K562 (cell line): ENCODE measurements around the gene ATP12A. TPM values are rescaled to one million over a fixed set of nuclear protein-coding genes. Genes with fewer than 3 reads are reported as not detected.

ENCODE experiments used
- ATAC-seq: fragments of 200-7000 bp; cut with Tn5 transposase; 3 replicates; pipeline ENCODE4 v1.9.1; 2020; ENCODE audit warnings: moderate library complexity
- BruUV-seq: library from RNA; stranded (reverse); fragments of 400-500 nt; replicated peaks from 2 replicates; lab custom pipeline; 2021; lab: Mats Ljungman, UMichigan
- CTCF ChIA-PET: fragments of 300-600 bp; formaldehyde crosslinking; extraction: SDS; loops from one replicate; lab custom pipeline; 2021; ENCODE audit warnings: low intra/inter-chr PET ratio; lab: Yijun Ruan, JAX
- POLR2A ChIA-PET: fragments of 300-600, 350-650 bp; sonication (Branson Sonifier 250); formaldehyde crosslinking; extraction: SDS; loops from one replicate; lab custom pipeline; 2021; ENCODE audit warnings: antibody characterized with exemption, inconsistent platforms; lab: Yijun Ruan, JAX
- DNase-seq, 4 experiments: peaks; one replicate each; pipeline versions ENCODE4 v3.0.0 to v3.0.0-alpha.2; 2011 to 2018; ENCODE audit warnings: low spot score in 3 of 4, mixed read lengths in 3 of 4; ENCODE audit errors: extremely low read depth in 1 of 4
- FAIRE-seq: peaks from 2 replicates; lab custom pipeline; 2011; peaks lifted over from hg19 to GRCh38; lab: Jason Lieb, UNC
- H2AFZ ChIP-seq: 2 replicates; pipeline ENCODE4 v1.6.0; 2011; ENCODE audit warnings: low read depth, low read length, control low read depth, inconsistent platforms
- H3K27ac ChIP-seq: fragments of 200-600 bp; 3 replicates; pipeline ENCODE4 v1.8.0; 2011; ENCODE audit warnings: low read depth, mild to moderate bottlenecking, control low read depth, inconsistent platforms, low read length, moderate library complexity, mixed read lengths; ENCODE audit errors: extremely low read depth
- H3K27me3 ChIP-seq, 2 experiments: fragments of 300-600 bp in 1 of 2; 2 replicates in 1 of 2; 3 replicates in 1 of 2; pipeline versions ENCODE4 v1.6.0 to v1.8.0; 2011; ENCODE audit warnings: inconsistent platforms in 2 of 2, low read length in 2 of 2, mild to moderate bottlenecking in 1 of 2, mixed read lengths in 1 of 2, moderate library complexity in 1 of 2; ENCODE audit not compliant: control insufficient read depth in 2 of 2, insufficient read depth in 2 of 2
- H3K36me3 ChIP-seq: fragments of 300-600 bp; 3 replicates; pipeline ENCODE4 v1.8.0; 2011; ENCODE audit warnings: mild to moderate bottlenecking, low read length, inconsistent platforms; ENCODE audit not compliant: control insufficient read depth, insufficient read depth
- H3K4me1 ChIP-seq, 2 experiments: fragments of 200-600 bp in 1 of 2; replicated peaks in 1 of 2; 2 replicates in 1 of 2; 3 replicates in 1 of 2; pipeline versions ENCODE4 v1.5.1 to v1.8.0; 2011; ENCODE audit warnings: inconsistent platforms in 2 of 2, low read length in 2 of 2, mild to moderate bottlenecking in 1 of 2, mixed read lengths in 1 of 2, moderate library complexity in 1 of 2; ENCODE audit not compliant: control insufficient read depth in 2 of 2, insufficient read depth in 2 of 2
- H3K4me2 ChIP-seq: 2 replicates; pipeline ENCODE4 v1.6.1; 2011; ENCODE audit warnings: low read length, control low read depth, inconsistent platforms, mixed read lengths; ENCODE audit not compliant: insufficient read depth
- H3K4me3 ChIP-seq: fragments of 200-600 bp; sonication (generic), shearing (Covaris generic); 2 replicates; pipeline ENCODE4 v1.5.1; 2016; ENCODE audit warnings: control low read depth, inconsistent platforms
- H3K79me2 ChIP-seq: fragments of 200-600 bp; 3 replicates; pipeline ENCODE4 v1.8.0; 2011; ENCODE audit warnings: low read length, inconsistent platforms; ENCODE audit not compliant: control insufficient read depth, insufficient read depth
- H3K9ac ChIP-seq, 2 experiments: 2 replicates each; pipeline versions ENCODE4 v1.6.0 to v1.6.1; 2011; ENCODE audit warnings: low read depth in 2 of 2, low read length in 2 of 2, control low read depth in 1 of 2, inconsistent platforms in 1 of 2, mild to moderate bottlenecking in 1 of 2, mixed read lengths in 1 of 2; ENCODE audit not compliant: insufficient read depth in 1 of 2
- H3K9me1 ChIP-seq: one replicate; pipeline ENCODE4 v1.6.0; 2011; ENCODE audit warnings: inconsistent platforms, mild to moderate bottlenecking, low read length, moderate library complexity; ENCODE audit not compliant: control insufficient read depth, insufficient read depth
- H3K9me3 ChIP-seq: replicated peaks from 2 replicates; pipeline ENCODE4 v1.5.1; 2011; ENCODE audit warnings: low read depth, low read length, inconsistent platforms; ENCODE audit not compliant: control insufficient read depth, insufficient read depth
- H4K20me1 ChIP-seq: replicated peaks from 2 replicates; pipeline ENCODE4 v1.6.1; 2011; ENCODE audit warnings: low read length, inconsistent platforms, mixed read lengths; ENCODE audit not compliant: control insufficient read depth, insufficient read depth
- BDP1 ChIP-seq: IDR thresholded peaks from 3 replicates; pipeline ENCODE4 v1.6.1; 2011; ENCODE audit not compliant: insufficient read length, insufficient read depth
- C11orf30 ChIP-seq: fragments of 450-650 bp; IDR thresholded peaks from 2 replicates; pipeline ENCODE4 v1.6.1; 2016; ENCODE audit warnings: low read depth, mild to moderate bottlenecking
- FOXP1 ChIP-seq: sonication (generic); formaldehyde crosslinking; IDR thresholded peaks from 2 replicates; pipeline ENCODE4 v1.8.0; 2022; ENCODE audit warnings: mild to moderate bottlenecking, missing genetic modification reagents
- HDAC2 ChIP-seq: fragments of 450-650 bp; IDR thresholded peaks from 2 replicates; pipeline ENCODE4 v1.6.1; 2016; ENCODE audit warnings: mild to moderate bottlenecking
- MTA3 ChIP-seq: fragments of 450-650 bp; formaldehyde crosslinking; IDR thresholded peaks from 2 replicates; pipeline ENCODE4 v1.6.1; 2017; ENCODE audit warnings: mild to moderate bottlenecking, borderline replicate concordance
- NCOA6 ChIP-seq: fragments of 450-650 bp; IDR thresholded peaks from 2 replicates; pipeline ENCODE4 v1.6.1; 2017; ENCODE audit warnings: mild to moderate bottlenecking
- NR4A1 ChIP-seq, 2 experiments: fragments of 250-450 bp in 1 of 2; fragments of 450-650 bp in 1 of 2; sonication (Bioruptor Pico) in 1 of 2; IDR thresholded peaks; 2 replicates each; pipeline versions ENCODE4 v1.4.0 to v1.6.1; 2016 to 2020; ENCODE audit warnings: mild to moderate bottlenecking in 2 of 2, missing compliant biosample characterization in 1 of 2, missing genetic modification characterization in 1 of 2, moderate library complexity in 1 of 2
- POLR2G ChIP-seq: fragments of 200-400 bp; formaldehyde crosslinking; IDR thresholded peaks from 2 replicates; pipeline ENCODE4 v1.6.1; 2017; ENCODE audit warnings: low read depth, mild to moderate bottlenecking, antibody characterized with exemption, low read length, moderate library complexity
- RFX1 ChIP-seq: fragments of 450-650 bp; IDR thresholded peaks from 2 replicates; pipeline ENCODE4 v1.6.1; 2016; ENCODE audit warnings: mild to moderate bottlenecking, moderate library complexity
- TSC22D4 ChIP-seq: fragments of 450-650 bp; IDR thresholded peaks from 2 replicates; pipeline ENCODE4 v1.6.1; 2016; ENCODE audit warnings: missing genetic modification characterization, missing biosample characterization, control low read depth
- WGBS: fragments of 100-300 bp; shearing (Covaris generic); methylation state at CpG from one replicate; pipeline ENCODE4 v1.1.6; 2016; ENCODE audit warnings: low coverage, mixed read lengths; ENCODE audit not compliant: insufficient coverage; ENCODE audit errors: missing lambda C conversion rate; 5-methylcytosine and 5-hydroxymethylcytosine counted together
- in situ Hi-C: fragments of 300-500 bp; cut with MboI; formaldehyde crosslinking; loops from 4 replicates; pipeline ENCODE4 v1.15.0; 2018; ENCODE audit warnings: inconsistent platforms, mixed read lengths
- intact Hi-C: fragments of 100-400 bp; cut with micrococcal nuclease; formaldehyde crosslinking; loops from 2 replicates; pipeline ENCODE4 v1.14.2; 2022
- polyA plus RNA-seq, 8 experiments: library from polyadenylated mRNA; depleted of rRNA in 4 of 8; stranded (reverse) in 5 of 8; unstranded in 3 of 8; fragments of >200 nt; fragmentation: Nextera tagmentation in 2 of 8; fragmentation: Illumina TruSeq in 1 of 8; extraction: Ambion mirVana in 2 of 8; extraction: Trizol in 1 of 8; gene quantifications; 2 replicates each; pipeline versions ENCODE4 v1.2.1 to v1.2.3, GENCODE V29; 2011 to 2014; ENCODE audit warnings: inconsistent platforms in 1 of 8, missing spikeins in 1 of 8
- total RNA-seq, 7 experiments: library from RNA; depleted of rRNA in 6 of 7; stranded (reverse); fragments of >200 nt in 6 of 7; fragmentation: Illumina TruSeq in 2 of 7; extraction: Trizol in 2 of 7; gene quantifications; 2 replicates each; pipeline versions ENCODE4 v1.2.1 to v1.2.3, GENCODE V29; 2011 to 2021; ENCODE audit warnings: low replicate concordance in 1 of 7
- TF ChIP-seq, protein P1 (sequence below): sonication (generic); formaldehyde crosslinking; IDR thresholded peaks from 2 replicates; pipeline ENCODE4 v1.8.0; 2023; ENCODE audit warnings: mild to moderate bottlenecking, missing genetic modification reagents

The ATP12A gene
- total and polyA plus RNA-seq, 9 of the 15 experiments (the other 6 are each of a cell fraction or from before 2014, with no cell fraction given) = not detected

DNA sequence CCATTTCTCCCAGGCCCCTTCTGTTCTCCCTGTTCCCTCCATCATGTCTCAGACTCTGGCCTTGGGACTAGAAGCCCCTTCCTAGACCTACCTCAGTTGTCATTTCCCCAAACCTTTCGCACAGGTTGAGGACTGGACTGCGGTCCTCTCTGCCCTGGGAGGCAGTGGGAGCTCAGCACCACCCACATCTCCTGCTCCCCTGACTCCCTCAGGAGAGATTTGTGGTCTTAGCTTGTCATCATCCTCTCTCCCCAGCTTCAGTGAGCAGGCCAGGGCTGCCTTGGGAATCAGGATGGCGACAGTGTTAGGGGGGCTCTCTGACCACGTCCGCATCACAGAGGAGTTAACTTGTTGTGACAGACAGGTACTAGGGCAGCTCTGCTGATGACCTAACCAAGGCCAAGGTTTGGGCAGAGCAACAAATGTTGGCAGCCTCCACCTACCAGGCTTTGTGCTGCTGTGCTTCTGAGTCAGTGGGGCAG, 58.2 kb downstream of the ATP12A start:
- in situ Hi-C loops (loop anchor here (25.0 kb wide), 1 partner anchor 249 kb away; no protein-coding TSS in a partner anchor), intact Hi-C loops (no loop called here)
- TF ChIP-seq HDAC2 = no peak
- no peak for TF ChIP-seq BDP1
- TF ChIP-seq MTA3 = no peak
- no peak for TF ChIP-seq NR4A1 (CRISPR knock-in tag; IDR thresholded peaks at IDR 0.05)
- no peak for TF ChIP-seq NR4A1 (tag; IDR thresholded peaks at IDR 0.05)
- TF ChIP-seq C11orf30 = no peak
- TF ChIP-seq NCOA6 = no peak
- no peak for TF ChIP-seq FOXP1
- TF ChIP-seq POLR2G = no peak
- no peak for TF ChIP-seq RFX1
- TF ChIP-seq, protein P1, sequence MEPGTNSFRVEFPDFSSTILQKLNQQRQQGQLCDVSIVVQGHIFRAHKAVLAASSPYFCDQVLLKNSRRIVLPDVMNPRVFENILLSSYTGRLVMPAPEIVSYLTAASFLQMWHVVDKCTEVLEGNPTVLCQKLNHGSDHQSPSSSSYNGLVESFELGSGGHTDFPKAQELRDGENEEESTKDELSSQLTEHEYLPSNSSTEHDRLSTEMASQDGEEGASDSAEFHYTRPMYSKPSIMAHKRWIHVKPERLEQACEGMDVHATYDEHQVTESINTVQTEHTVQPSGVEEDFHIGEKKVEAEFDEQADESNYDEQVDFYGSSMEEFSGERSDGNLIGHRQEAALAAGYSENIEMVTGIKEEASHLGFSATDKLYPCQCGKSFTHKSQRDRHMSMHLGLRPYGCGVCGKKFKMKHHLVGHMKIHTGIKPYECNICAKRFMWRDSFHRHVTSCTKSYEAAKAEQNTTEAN = no peak
- TF ChIP-seq TSC22D4 (tag) = no peak
- no peak overlapping the region for H3K9ac ChIP-seq
- BruUV-seq = no TSS peak
- FAIRE-seq = no peak
- DNase-seq = no peak
- H2AFZ ChIP-seq = no peak overlapping the region
- no peaks in the 10 kb centered on the region for H3K27me3 ChIP-seq
- H3K27ac ChIP-seq = no peak overlapping the region
- ChIA-PET POLR2A (no interaction called here), CTCF (no interaction called here)
- WGBS = 35% methylated on average over 5 of the region's 5 CpGs
- H3K36me3 ChIP-seq = no peaks in the 10 kb centered on the region
- no peak overlapping the region for H3K4me2 ChIP-seq
- H4K20me1 ChIP-seq = no peaks in the 10 kb centered on the region
- ATAC-seq = no peak
- H3K4me3 ChIP-seq = no peak overlapping the region
- no peaks in the 10 kb centered on the region for H3K9me3 ChIP-seq
- peaks cover 0 to 8% of the 10 kb centered on the region in 2 experiments; a peak in 2 of 5 replicates for H3K4me1 ChIP-seq
- no peaks in the 10 kb centered on the region for H3K9me1 ChIP-seq
- no peaks in the 10 kb centered on the region for H3K79me2 ChIP-seq
